Measurements from ENCODE around the gene SREK1IP1. TPM values are rescaled to one million over a fixed set of nuclear protein-coding genes. Genes with fewer than 3 reads are reported as not detected.

SREK1IP1 gene
- total and polyA plus RNA-seq, 2 of the 13 experiments (the other 11 are each of a cell fraction or from before 2014, with no cell fraction given): 3.1 to 16.5 TPM

GRCh38 chr5:64768358-64769312, at the start of gene SREK1IP1, which contains the start of gene CWC27 (continued):
- TF ChIP-seq REL (CRISPR knock-in tag; conservative IDR thresholded peaks at IDR 0.05) (peak; percentile 70; the same call in 1 of the 2 replicates), GABPB1 (CRISPR knock-in tag; IDR thresholded peaks at IDR 0.05) (peak; percentile 92), REST (IDR thresholded peaks at IDR 0.05; ENCODE audit: borderline replicate concordance in 1 of 2, low read depth in 1 of 2, low read length in 2 of 2) (peak in 1 of 2 experiments; percentile 39; a peak in 1 of 4 replicates), HOXA5 (CRISPR knock-in tag; IDR thresholded peaks at IDR 0.05) (0 out of 2 replicates have a peak, but pooled peaks have one; percentile 7), HNRNPLL (IDR thresholded peaks at IDR 0.05; ENCODE audit: low read depth, low read length, poor library complexity, severe bottlenecking) (peak; percentile 97), CCAR2 (optimal IDR thresholded peaks at IDR 0.05; ENCODE audit: low read depth, low read length) (peak; percentile 72), TSC22D2 (CRISPR knock-in tag; IDR thresholded peaks at IDR 0.05; ENCODE audit: borderline replicate concordance) (no peak), ZNF12 (CRISPR knock-in tag; IDR thresholded peaks at IDR 0.05) (peak; percentile 80), ZNF441 (CRISPR knock-in tag; IDR thresholded peaks at IDR 0.05; ENCODE audit: borderline replicate concordance) (0 out of 2 replicates have a peak, but pooled peaks have one; percentile 43)
- TF ChIP-seq, protein P1, sequence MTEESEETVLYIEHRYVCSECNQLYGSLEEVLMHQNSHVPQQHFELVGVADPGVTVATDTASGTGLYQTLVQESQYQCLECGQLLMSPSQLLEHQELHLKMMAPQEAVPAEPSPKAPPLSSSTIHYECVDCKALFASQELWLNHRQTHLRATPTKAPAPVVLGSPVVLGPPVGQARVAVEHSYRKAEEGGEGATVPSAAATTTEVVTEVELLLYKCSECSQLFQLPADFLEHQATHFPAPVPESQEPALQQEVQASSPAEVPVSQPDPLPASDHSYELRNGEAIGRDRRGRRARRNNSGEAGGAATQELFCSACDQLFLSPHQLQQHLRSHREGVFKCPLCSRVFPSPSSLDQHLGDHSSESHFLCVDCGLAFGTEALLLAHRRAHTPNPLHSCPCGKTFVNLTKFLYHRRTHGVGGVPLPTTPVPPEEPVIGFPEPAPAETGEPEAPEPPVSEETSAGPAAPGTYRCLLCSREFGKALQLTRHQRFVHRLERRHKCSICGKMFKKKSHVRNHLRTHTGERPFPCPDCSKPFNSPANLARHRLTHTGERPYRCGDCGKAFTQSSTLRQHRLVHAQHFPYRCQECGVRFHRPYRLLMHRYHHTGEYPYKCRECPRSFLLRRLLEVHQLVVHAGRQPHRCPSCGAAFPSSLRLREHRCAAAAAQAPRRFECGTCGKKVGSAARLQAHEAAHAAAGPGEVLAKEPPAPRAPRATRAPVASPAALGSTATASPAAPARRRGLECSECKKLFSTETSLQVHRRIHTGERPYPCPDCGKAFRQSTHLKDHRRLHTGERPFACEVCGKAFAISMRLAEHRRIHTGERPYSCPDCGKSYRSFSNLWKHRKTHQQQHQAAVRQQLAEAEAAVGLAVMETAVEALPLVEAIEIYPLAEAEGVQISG (CRISPR knock-in tag; IDR thresholded peaks at IDR 0.05): peak; percentile 86
- TF ChIP-seq, protein P2, sequence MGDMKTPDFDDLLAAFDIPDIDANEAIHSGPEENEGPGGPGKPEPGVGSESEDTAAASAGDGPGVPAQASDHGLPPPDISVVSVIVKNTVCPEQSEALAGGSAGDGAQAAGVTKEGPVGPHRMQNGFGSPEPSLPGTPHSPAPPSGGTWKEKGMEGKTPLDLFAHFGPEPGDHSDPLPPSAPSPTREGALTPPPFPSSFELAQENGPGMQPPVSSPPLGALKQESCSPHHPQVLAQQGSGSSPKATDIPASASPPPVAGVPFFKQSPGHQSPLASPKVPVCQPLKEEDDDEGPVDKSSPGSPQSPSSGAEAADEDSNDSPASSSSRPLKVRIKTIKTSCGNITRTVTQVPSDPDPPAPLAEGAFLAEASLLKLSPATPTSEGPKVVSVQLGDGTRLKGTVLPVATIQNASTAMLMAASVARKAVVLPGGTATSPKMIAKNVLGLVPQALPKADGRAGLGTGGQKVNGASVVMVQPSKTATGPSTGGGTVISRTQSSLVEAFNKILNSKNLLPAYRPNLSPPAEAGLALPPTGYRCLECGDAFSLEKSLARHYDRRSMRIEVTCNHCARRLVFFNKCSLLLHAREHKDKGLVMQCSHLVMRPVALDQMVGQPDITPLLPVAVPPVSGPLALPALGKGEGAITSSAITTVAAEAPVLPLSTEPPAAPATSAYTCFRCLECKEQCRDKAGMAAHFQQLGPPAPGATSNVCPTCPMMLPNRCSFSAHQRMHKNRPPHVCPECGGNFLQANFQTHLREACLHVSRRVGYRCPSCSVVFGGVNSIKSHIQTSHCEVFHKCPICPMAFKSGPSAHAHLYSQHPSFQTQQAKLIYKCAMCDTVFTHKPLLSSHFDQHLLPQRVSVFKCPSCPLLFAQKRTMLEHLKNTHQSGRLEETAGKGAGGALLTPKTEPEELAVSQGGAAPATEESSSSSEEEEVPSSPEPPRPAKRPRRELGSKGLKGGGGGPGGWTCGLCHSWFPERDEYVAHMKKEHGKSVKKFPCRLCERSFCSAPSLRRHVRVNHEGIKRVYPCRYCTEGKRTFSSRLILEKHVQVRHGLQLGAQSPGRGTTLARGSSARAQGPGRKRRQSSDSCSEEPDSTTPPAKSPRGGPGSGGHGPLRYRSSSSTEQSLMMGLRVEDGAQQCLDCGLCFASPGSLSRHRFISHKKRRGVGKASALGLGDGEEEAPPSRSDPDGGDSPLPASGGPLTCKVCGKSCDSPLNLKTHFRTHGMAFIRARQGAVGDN (CRISPR knock-in tag; IDR thresholded peaks at IDR 0.05): peak; percentile 78
- TF ChIP-seq, protein P3, sequence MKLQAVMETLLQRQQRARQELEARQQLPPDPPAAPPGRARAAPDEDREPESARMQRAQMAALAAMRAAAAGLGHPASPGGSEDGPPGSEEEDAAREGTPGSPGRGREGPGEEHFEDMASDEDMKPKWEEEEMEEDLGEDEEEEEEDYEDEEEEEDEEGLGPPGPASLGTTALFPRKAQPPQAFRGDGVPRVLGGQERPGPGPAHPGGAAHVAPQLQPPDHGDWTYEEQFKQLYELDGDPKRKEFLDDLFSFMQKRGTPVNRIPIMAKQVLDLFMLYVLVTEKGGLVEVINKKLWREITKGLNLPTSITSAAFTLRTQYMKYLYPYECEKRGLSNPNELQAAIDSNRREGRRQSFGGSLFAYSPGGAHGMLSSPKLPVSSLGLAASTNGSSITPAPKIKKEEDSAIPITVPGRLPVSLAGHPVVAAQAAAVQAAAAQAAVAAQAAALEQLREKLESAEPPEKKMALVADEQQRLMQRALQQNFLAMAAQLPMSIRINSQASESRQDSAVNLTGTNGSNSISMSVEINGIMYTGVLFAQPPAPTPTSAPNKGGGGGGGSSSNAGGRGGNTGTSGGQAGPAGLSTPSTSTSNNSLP (IDR thresholded peaks at IDR 0.05; ENCODE audit: low read depth, low read length): no peak
